GM23338 (cell line): ENCODE results near the gene LSM12. TPM values are rescaled to one million over a fixed set of nuclear protein-coding genes. Genes with fewer than 3 reads are reported as not detected.

Source experiments
- ATAC-seq: fragments of 200-7000 bp; cut with Tn5 transposase; 3 replicates; pipeline ENCODE4 v1.9.1; 2020
- DNase-seq: peaks from one replicate; pipeline ENCODE4 v3.0.0-alpha.2; 2015; ENCODE audit warnings: low spot score
- H2AFZ ChIP-seq: fragments of 200-600 bp; sonication (generic); 2 replicates; pipeline ENCODE4 v1.8.0; 2016; ENCODE audit warnings: antibody characterized with exemption, mild to moderate bottlenecking, moderate library complexity
- H3F3A ChIP-seq: fragments of 200-600 bp; sonication (generic); replicated peaks from 2 replicates; pipeline ENCODE4 v1.8.0; 2017; ENCODE audit warnings: antibody characterized with exemption, mixed run types, low read depth
- H3K27ac ChIP-seq: fragments of 200-600 bp; sonication (generic); 2 replicates; pipeline ENCODE4 v1.6.1; 2016; ENCODE audit warnings: low read depth
- H3K27me3 ChIP-seq: fragments of 200-600 bp; sonication (generic); 2 replicates; pipeline ENCODE4 v1.8.0; 2016; ENCODE audit warnings: mild to moderate bottlenecking, mixed run types, moderate library complexity; ENCODE audit not compliant: insufficient read depth
- H3K36me3 ChIP-seq: fragments of 200-600 bp; sonication (generic); 2 replicates; pipeline ENCODE4 v1.8.0; 2016; ENCODE audit warnings: mild to moderate bottlenecking; ENCODE audit not compliant: insufficient read depth
- H3K4me1 ChIP-seq: fragments of 200-600 bp; sonication (generic); 2 replicates; pipeline ENCODE4 v1.8.0; 2016; ENCODE audit warnings: mild to moderate bottlenecking, moderate library complexity; ENCODE audit not compliant: insufficient read depth
- H3K4me2 ChIP-seq: fragments of 200-600 bp; sonication (generic); 2 replicates; pipeline ENCODE4 v1.7.1; 2017; ENCODE audit warnings: mixed run types
- H3K4me3 ChIP-seq: fragments of 200-600 bp; sonication (generic); 2 replicates; pipeline ENCODE4 v1.6.1; 2016; ENCODE audit warnings: mixed run types
- H3K79me2 ChIP-seq: fragments of 200-600 bp; sonication (generic); replicated peaks from 2 replicates; pipeline ENCODE4 v1.8.0; 2017; ENCODE audit warnings: mild to moderate bottlenecking; ENCODE audit not compliant: insufficient read depth
- H3K9me2 ChIP-seq: fragments of 200-600 bp; sonication (generic); 2 replicates; pipeline ENCODE4 v1.8.0; 2017; ENCODE audit not compliant: insufficient read depth
- H4K20me1 ChIP-seq: fragments of 200-600 bp; sonication (generic); replicated peaks from 2 replicates; pipeline ENCODE4 v1.8.0; 2017; ENCODE audit warnings: mild to moderate bottlenecking; ENCODE audit not compliant: insufficient read depth
- H3K27ac Mint-ChIP-seq: 2 replicates; pipeline ENCODE4 v1.8.0; 2020; ENCODE audit warnings: inconsistent platforms, mild to moderate bottlenecking, moderate library complexity, mixed read lengths
- H3K27me3 Mint-ChIP-seq: 3 replicates; pipeline ENCODE4 v1.8.0; 2022; ENCODE audit warnings: low read depth, mild to moderate bottlenecking, moderate library complexity, mixed read lengths, inconsistent platforms; ENCODE audit not compliant: insufficient read depth, poor library complexity
- H3K36me3 Mint-ChIP-seq: 3 replicates; pipeline ENCODE4 v1.8.0; 2021; ENCODE audit warnings: low read depth, mild to moderate bottlenecking, inconsistent platforms, moderate library complexity, mixed read lengths
- H3K4me1 Mint-ChIP-seq: 3 replicates; pipeline ENCODE4 v1.8.0; 2020; ENCODE audit warnings: mild to moderate bottlenecking, inconsistent platforms, mixed read lengths
- H3K4me3 Mint-ChIP-seq: 3 replicates; pipeline ENCODE4 v1.8.0; 2021; ENCODE audit warnings: moderate library complexity, mild to moderate bottlenecking, inconsistent platforms, mixed read lengths
- H3K9me3 Mint-ChIP-seq: 3 replicates; pipeline ENCODE4 v1.8.0; 2020; ENCODE audit warnings: moderate library complexity, mild to moderate bottlenecking, inconsistent platforms, mixed read lengths
- CREB1 ChIP-seq: fragments of 250-450 bp; sonication (Bioruptor Pico); IDR thresholded peaks from 2 replicates; pipeline ENCODE4 v1.5.0; 2020; ENCODE audit warnings: low read depth, mild to moderate bottlenecking, moderate library complexity
- ETS1 ChIP-seq: IDR thresholded peaks from 2 replicates; pipeline ENCODE4 v1.6.1; 2016; ENCODE audit warnings: antibody characterized with exemption
- EZH2 ChIP-seq: fragments of 200-600 bp; sonication (generic); IDR thresholded peaks from one replicate; pipeline ENCODE4 v1.8.0; 2017; ENCODE audit warnings: antibody characterized with exemption, mild to moderate bottlenecking, low read depth; ENCODE audit not compliant: unreplicated experiment
- EZH2phosphoT487 ChIP-seq: fragments of 200-600 bp; sonication (generic); IDR thresholded peaks from one replicate; pipeline ENCODE4 v1.8.1; 2018; ENCODE audit warnings: antibody characterized with exemption; ENCODE audit not compliant: unreplicated experiment
- JUNB ChIP-seq: IDR thresholded peaks from one replicate; pipeline ENCODE4 v1.6.1; 2016; ENCODE audit warnings: antibody characterized with exemption; ENCODE audit not compliant: unreplicated experiment
- NANOG ChIP-seq: IDR thresholded peaks from 2 replicates; pipeline ENCODE4 v1.6.1; 2016; ENCODE audit warnings: antibody characterized with exemption, borderline replicate concordance
- POLR2AphosphoS5 ChIP-seq: IDR thresholded peaks from 2 replicates; pipeline ENCODE4 v1.6.1; 2016; ENCODE audit warnings: antibody characterized with exemption, low read depth
- REST ChIP-seq: IDR thresholded peaks from one replicate; pipeline ENCODE4 v1.6.1; 2018; ENCODE audit warnings: antibody characterized with exemption; ENCODE audit not compliant: unreplicated experiment
- ZNF114 ChIP-seq: fragments of 250-450 bp; sonication (Bioruptor Pico); IDR thresholded peaks from 2 replicates; pipeline ENCODE4 v1.5.0; 2020; ENCODE audit warnings: mild to moderate bottlenecking, moderate library complexity
- ZNF331 ChIP-seq: fragments of 250-450 bp; sonication (Bioruptor Pico); IDR thresholded peaks from 2 replicates; pipeline ENCODE4 v1.5.0; 2020; ENCODE audit warnings: low read depth, mild to moderate bottlenecking, moderate library complexity
- ZNF462 ChIP-seq: fragments of 250-450 bp; sonication (Bioruptor Pico); IDR thresholded peaks from 2 replicates; pipeline ENCODE4 v1.5.0; 2020; ENCODE audit warnings: mild to moderate bottlenecking, moderate library complexity
- polyA plus RNA-seq: library from polyadenylated mRNA; unstranded; fragments of >200 nt; fragmentation: Nextera tagmentation; extraction: Ambion mirVana; gene quantifications from 2 replicates; pipeline ENCODE4 v1.2.1, GENCODE V29; 2016
- total RNA-seq: library from RNA; depleted of rRNA; stranded (reverse); fragments of >200 nt; shearing (Covaris generic); gene quantifications from 2 replicates; pipeline ENCODE4 v1.2.3, GENCODE V29; 2014

Gene LSM12
- total and polyA plus RNA-seq, 2 experiments from 2014 or later, result 72.7 to 241 TPM

GRCh38 chr17:44067545-44067940, 1.1 kb upstream of the LSM12 start (continued):
- no peak for TF ChIP-seq ETS1
- TF ChIP-seq NANOG, result no peak
- TF ChIP-seq ZNF331 (CRISPR knock-in tag), result no peak
- no peak for TF ChIP-seq EZH2phosphoT487
- no peak for TF ChIP-seq JUNB

GRCh38 chr17:44065668-44066203, 735 bp downstream of the LSM12 start:
- no peaks in the 10 kb centered on the region; the same call in 2 of the 3 replicates for H3K9me3 Mint-ChIP-seq
- H3K4me2 ChIP-seq, result peak overlapping the region; percentile 97
- DNase-seq, result no peak
- peak overlapping the region; percentile 98 for H3K4me3 Mint-ChIP-seq
- peaks cover 42% of the 10 kb centered on the region for H3K36me3 Mint-ChIP-seq
- H3K4me1 Mint-ChIP-seq, result peaks cover 29% of the 10 kb centered on the region
- H2AFZ ChIP-seq, result no peak overlapping the region
- peak overlapping the region; percentile 97 for H3K4me3 ChIP-seq
- H3K27ac Mint-ChIP-seq, result peak overlapping the region; percentile 96
- ATAC-seq, result no peak
- H3K79me2 ChIP-seq, result peaks cover 55% of the 10 kb centered on the region
- H3K4me1 ChIP-seq, result peaks cover 22% of the 10 kb centered on the region
- peaks cover 2% of the 10 kb centered on the region for H3K27me3 Mint-ChIP-seq
- H3F3A ChIP-seq, result peaks cover 27% of the 10 kb centered on the region
- H3K36me3 ChIP-seq, result peaks cover 33% of the 10 kb centered on the region
- peaks cover 32% of the 10 kb centered on the region for H4K20me1 ChIP-seq
- H3K9me2 ChIP-seq, result no peaks in the 10 kb centered on the region; the same call in 1 of the 2 replicates
- peak overlapping the region; percentile 98 for H3K27ac ChIP-seq
- H3K27me3 ChIP-seq, result no peaks in the 10 kb centered on the region
- TF ChIP-seq EZH2phosphoT487 (no peak), ZNF462 (CRISPR knock-in tag) (no peak), POLR2AphosphoS5 (no peak), NANOG (no peak), REST (no peak), CREB1 (CRISPR knock-in tag) (no peak), JUNB (no peak), EZH2 (no peak), ZNF114 (CRISPR knock-in tag) (no peak), ETS1 (no peak)
